ENCODE data around the gene U2AF1L4. TPM values are rescaled to one million over a fixed set of nuclear protein-coding genes. Genes with fewer than 3 reads are reported as not detected.

Gene U2AF1L4
- total RNA-seq, 4 donors from 2014 or later, result 34.8 to 122 (median 44.9) TPM

DNA sequence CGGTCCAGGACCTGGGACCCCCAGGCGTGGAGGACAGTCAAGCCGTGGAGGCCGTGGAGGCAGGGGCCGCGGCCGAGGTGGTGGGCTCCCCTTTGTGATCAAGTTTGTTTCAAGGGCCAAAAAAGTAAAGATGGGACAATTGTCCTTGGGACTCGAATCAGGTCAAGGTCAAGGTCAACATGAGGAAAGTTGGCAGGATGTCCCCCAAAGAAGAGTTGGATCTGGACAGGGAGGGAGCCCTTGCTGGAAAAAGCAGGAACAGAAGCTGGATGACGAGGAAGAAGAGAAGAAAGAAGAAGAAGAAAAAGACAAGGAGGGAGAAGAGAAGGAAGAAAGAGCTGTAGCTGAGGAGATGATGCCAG is 25.1 kb downstream of the U2AF1L4 start:
- DNase-seq, result no peak
- Histone ChIP-seq H3K36me3 (peaks cover 0 to 35% (median 15%) of the 10 kb centered on the region in 4 donors), H3K9me3 (no peaks in the 10 kb centered on the region), H3K27ac (no peak overlapping the region), H3K4me3 (no peak overlapping the region), H3K27me3 (no peaks in the 10 kb centered on the region), H3K4me1 (peaks cover 17 to 28% (median 23%) of the 10 kb centered on the region in 4 donors)
- TF ChIP-seq, protein P1, sequence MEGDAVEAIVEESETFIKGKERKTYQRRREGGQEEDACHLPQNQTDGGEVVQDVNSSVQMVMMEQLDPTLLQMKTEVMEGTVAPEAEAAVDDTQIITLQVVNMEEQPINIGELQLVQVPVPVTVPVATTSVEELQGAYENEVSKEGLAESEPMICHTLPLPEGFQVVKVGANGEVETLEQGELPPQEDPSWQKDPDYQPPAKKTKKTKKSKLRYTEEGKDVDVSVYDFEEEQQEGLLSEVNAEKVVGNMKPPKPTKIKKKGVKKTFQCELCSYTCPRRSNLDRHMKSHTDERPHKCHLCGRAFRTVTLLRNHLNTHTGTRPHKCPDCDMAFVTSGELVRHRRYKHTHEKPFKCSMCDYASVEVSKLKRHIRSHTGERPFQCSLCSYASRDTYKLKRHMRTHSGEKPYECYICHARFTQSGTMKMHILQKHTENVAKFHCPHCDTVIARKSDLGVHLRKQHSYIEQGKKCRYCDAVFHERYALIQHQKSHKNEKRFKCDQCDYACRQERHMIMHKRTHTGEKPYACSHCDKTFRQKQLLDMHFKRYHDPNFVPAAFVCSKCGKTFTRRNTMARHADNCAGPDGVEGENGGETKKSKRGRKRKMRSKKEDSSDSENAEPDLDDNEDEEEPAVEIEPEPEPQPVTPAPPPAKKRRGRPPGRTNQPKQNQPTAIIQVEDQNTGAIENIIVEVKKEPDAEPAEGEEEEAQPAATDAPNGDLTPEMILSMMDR (IDR thresholded peaks at IDR 0.05), result no peak
- no peak for TF ChIP-seq POLR2A (IDR thresholded peaks at IDR 0.05)
- no peak for TF ChIP-seq EP300 (IDR thresholded peaks at IDR 0.05; ENCODE audit: low read depth)
- no peak for TF ChIP-seq POLR2AphosphoS5 (IDR thresholded peaks at IDR 0.05)
- intact Hi-C loops (cut with DNase I; ENCODE audit: low total_unique reads) (no loop called here), in situ Hi-C loops (cut with MboI; ENCODE audit: low pct_ligation_motif_present in 1 of 4, low pct_unique_long_range_greater_than_20kb in 1 of 4, low sequenced_read_pairs in 3 of 4) (no loop called here)
- WGBS, 2 donors (ENCODE audit: low coverage in 1 of 2), result 94 to 100% methylated on average over 1 to 9 of the region's 9 CpGs

DNA sequence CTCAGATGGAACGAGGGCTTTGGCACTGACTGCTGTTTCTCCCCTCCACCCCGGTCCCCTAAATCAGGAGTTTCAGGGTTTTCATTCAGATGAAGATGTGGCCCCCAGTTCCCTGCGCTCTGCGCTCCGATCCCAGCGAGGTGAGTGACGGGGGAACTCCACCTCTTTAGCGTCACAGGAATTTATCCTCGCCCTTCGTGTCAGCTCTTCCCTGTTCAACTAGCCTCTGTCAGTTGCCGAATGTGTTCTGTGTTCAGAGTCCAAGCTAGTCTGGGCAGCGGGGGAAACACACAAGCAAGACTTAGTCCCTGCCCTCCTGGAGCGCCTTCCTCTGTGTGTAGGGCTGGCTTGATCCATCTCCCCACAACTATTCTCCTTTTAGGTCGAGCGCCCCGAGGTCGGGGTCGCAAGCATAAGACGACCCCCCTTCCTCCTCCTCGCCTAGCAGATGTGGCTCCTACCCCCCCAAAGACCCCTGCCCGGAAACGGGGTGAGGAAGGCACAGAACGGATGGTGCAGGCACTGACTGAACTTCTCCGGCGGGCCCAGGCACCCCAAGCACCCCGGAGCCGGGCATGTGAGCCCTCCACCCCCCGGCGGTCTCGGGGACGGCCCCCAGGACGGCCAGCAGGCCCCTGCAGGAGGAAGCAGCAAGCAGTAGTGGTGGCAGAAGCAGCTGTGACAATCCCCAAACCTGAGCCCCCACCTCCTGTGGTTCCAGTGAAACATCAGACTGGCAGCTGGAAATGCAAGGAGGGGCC is 25.6 kb downstream of the U2AF1L4 start:
- Histone ChIP-seq H3K9me3 (no peaks in the 10 kb centered on the region), H3K27me3 (no peaks in the 10 kb centered on the region), H3K4me3 (peak overlapping the region in 1 of 4 donors; percentile 81), H3K27ac (no peak overlapping the region), H3K4me1 (peaks cover 18 to 28% (median 24%) of the 10 kb centered on the region in 4 donors), H3K36me3 (peaks cover 0 to 30% (median 12%) of the 10 kb centered on the region in 4 donors)
- DNase-seq, result no peak
- 85 to 87% methylated on average over 8 to 32 of the region's 32 CpGs for WGBS, 2 donors (ENCODE audit: low coverage in 1 of 2)
- no peak for TF ChIP-seq EP300 (IDR thresholded peaks at IDR 0.05; ENCODE audit: low read depth)
- no peak for TF ChIP-seq POLR2AphosphoS5 (IDR thresholded peaks at IDR 0.05)
- TF ChIP-seq, protein P1 (IDR thresholded peaks at IDR 0.05), result no peak
- TF ChIP-seq POLR2A (IDR thresholded peaks at IDR 0.05), result no peak
- intact Hi-C loops (cut with DNase I; ENCODE audit: low total_unique reads) (loop anchor here (10.0 kb wide), 1 partner anchor 175 kb away; the partner anchor contains the start of gene TMEM147), in situ Hi-C loops (cut with MboI; ENCODE audit: low pct_ligation_motif_present in 1 of 4, low pct_unique_long_range_greater_than_20kb in 1 of 4, low sequenced_read_pairs in 3 of 4) (no loop called here)

DNA sequence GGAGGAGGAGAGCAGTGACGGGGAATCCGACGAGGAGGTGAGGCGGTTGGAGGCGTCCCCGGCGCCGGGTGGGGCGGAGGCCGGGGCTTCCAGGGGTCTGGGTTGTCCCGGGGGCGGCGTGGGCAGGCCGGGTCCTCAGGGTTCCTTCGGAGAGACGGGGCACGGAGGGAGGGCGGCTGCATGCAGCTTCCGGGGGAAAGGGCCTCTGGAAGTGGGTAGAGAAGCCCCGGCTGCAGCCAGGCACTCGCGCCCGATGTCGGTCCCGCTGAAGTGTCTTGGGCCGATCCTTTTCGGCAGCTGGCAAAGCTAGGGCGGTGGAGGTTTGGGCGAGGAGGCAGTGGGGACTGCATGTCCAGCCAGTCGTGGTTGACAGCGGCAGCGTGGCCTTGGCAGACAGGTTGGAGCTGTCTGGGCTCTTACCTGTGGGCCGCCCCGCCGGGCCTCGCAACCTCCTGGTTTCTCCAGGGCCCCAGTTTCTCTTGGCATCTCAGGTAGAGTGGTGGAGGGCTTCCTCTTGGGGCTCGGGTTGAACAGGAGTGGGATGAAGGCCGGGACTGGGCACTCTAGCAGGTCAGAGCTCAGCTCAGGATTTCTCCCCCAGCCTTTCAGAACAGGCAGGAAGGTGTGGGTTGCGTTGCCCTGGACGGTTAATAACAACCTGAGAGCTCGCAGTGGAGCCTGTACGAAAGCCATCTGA is 26.7 kb downstream of the U2AF1L4 start:
- Histone ChIP-seq H3K36me3 (peaks cover 0 to 19% (median 7%) of the 10 kb centered on the region in 4 donors), H3K4me3 (peak overlapping the region; percentile 52 to 89 (median 85)), H3K9me3 (no peaks in the 10 kb centered on the region), H3K4me1 (peaks cover 18 to 28% (median 24%) of the 10 kb centered on the region in 4 donors), H3K27me3 (no peaks in the 10 kb centered on the region), H3K27ac (peak overlapping the region; percentile 91 to 95 (median 92))
- intact Hi-C loops (cut with DNase I; ENCODE audit: low total_unique reads) (loop anchor here (10.0 kb wide), 1 partner anchor 174 kb away; the partner anchor contains the start of gene TMEM147), in situ Hi-C loops (cut with MboI; ENCODE audit: low pct_ligation_motif_present in 1 of 4, low pct_unique_long_range_greater_than_20kb in 1 of 4, low sequenced_read_pairs in 3 of 4) (no loop called here)
- no peak for TF ChIP-seq POLR2A (IDR thresholded peaks at IDR 0.05)
- TF ChIP-seq, protein P1 (IDR thresholded peaks at IDR 0.05), result no peak
- no peak for TF ChIP-seq EP300 (IDR thresholded peaks at IDR 0.05; ENCODE audit: low read depth)
- no peak for TF ChIP-seq POLR2AphosphoS5 (IDR thresholded peaks at IDR 0.05)
- WGBS, 2 donors (ENCODE audit: low coverage in 1 of 2), result 0 to 1% methylated on average over 1 to 15 of the region's 42 CpGs
- peak; percentile 49 for DNase-seq

All from transverse colon (tissue), 4 donors.